GM12892 (cell line): Measurements from ENCODE around the gene RPL10A.

ENCODE experiments used
- POLR2A ChIP-seq: IDR thresholded peaks from 2 replicates; pipeline ENCODE4 v1.6.1; 2011; ENCODE audit warnings: low read depth, low read length, control low read depth
- POLR2AphosphoS5 ChIP-seq: IDR thresholded peaks from 2 replicates; pipeline ENCODE4 v1.6.1; 2011; ENCODE audit warnings: low read depth, low read length, control low read depth

GRCh38 chr6:35493307-35493983 is 25.2 kb downstream of the RPL10A start:
- TF ChIP-seq POLR2A = no peak
- no peak for TF ChIP-seq POLR2AphosphoS5
